K562 (cell line): ENCODE results near the gene HECW1. TPM values are rescaled to one million over a fixed set of nuclear protein-coding genes. Genes with fewer than 3 reads are reported as not detected.

Experiments
- ATAC-seq: fragments of 200-7000 bp; cut with Tn5 transposase; 3 replicates; pipeline ENCODE4 v1.9.1; 2020; ENCODE audit warnings: moderate library complexity
- BruUV-seq: library from RNA; stranded (reverse); fragments of 400-500 nt; replicated peaks from 2 replicates; lab custom pipeline; 2021; lab: Mats Ljungman, UMichigan
- CTCF ChIA-PET: fragments of 300-600 bp; formaldehyde crosslinking; extraction: SDS; loops from one replicate; lab custom pipeline; 2021; ENCODE audit warnings: low intra/inter-chr PET ratio; lab: Yijun Ruan, JAX
- POLR2A ChIA-PET: fragments of 300-600, 350-650 bp; sonication (Branson Sonifier 250); formaldehyde crosslinking; extraction: SDS; loops from one replicate; lab custom pipeline; 2021; ENCODE audit warnings: antibody characterized with exemption, inconsistent platforms; lab: Yijun Ruan, JAX
- DNase-seq, 4 experiments: peaks; one replicate each; pipeline versions ENCODE4 v3.0.0 to v3.0.0-alpha.2; 2011 to 2018; ENCODE audit warnings: low spot score in 3 of 4, mixed read lengths in 3 of 4; ENCODE audit errors: extremely low read depth in 1 of 4
- FAIRE-seq: peaks from 2 replicates; lab custom pipeline; 2011; peaks lifted over from hg19 to GRCh38; lab: Jason Lieb, UNC
- H2AFZ ChIP-seq: 2 replicates; pipeline ENCODE4 v1.6.0; 2011; ENCODE audit warnings: low read depth, low read length, control low read depth, inconsistent platforms
- H3K27ac ChIP-seq: fragments of 200-600 bp; 3 replicates; pipeline ENCODE4 v1.8.0; 2011; ENCODE audit warnings: low read depth, mild to moderate bottlenecking, control low read depth, inconsistent platforms, low read length, moderate library complexity, mixed read lengths; ENCODE audit errors: extremely low read depth
- H3K27me3 ChIP-seq, 2 experiments: fragments of 300-600 bp in 1 of 2; 2 replicates in 1 of 2; 3 replicates in 1 of 2; pipeline versions ENCODE4 v1.6.0 to v1.8.0; 2011; ENCODE audit warnings: inconsistent platforms in 2 of 2, low read length in 2 of 2, mild to moderate bottlenecking in 1 of 2, mixed read lengths in 1 of 2, moderate library complexity in 1 of 2; ENCODE audit not compliant: control insufficient read depth in 2 of 2, insufficient read depth in 2 of 2
- H3K36me3 ChIP-seq: fragments of 300-600 bp; 3 replicates; pipeline ENCODE4 v1.8.0; 2011; ENCODE audit warnings: mild to moderate bottlenecking, low read length, inconsistent platforms; ENCODE audit not compliant: control insufficient read depth, insufficient read depth
- H3K4me1 ChIP-seq, 2 experiments: fragments of 200-600 bp in 1 of 2; replicated peaks in 1 of 2; 2 replicates in 1 of 2; 3 replicates in 1 of 2; pipeline versions ENCODE4 v1.5.1 to v1.8.0; 2011; ENCODE audit warnings: inconsistent platforms in 2 of 2, low read length in 2 of 2, mild to moderate bottlenecking in 1 of 2, mixed read lengths in 1 of 2, moderate library complexity in 1 of 2; ENCODE audit not compliant: control insufficient read depth in 2 of 2, insufficient read depth in 2 of 2
- H3K4me2 ChIP-seq: 2 replicates; pipeline ENCODE4 v1.6.1; 2011; ENCODE audit warnings: low read length, control low read depth, inconsistent platforms, mixed read lengths; ENCODE audit not compliant: insufficient read depth
- H3K4me3 ChIP-seq: fragments of 200-600 bp; sonication (generic), shearing (Covaris generic); 2 replicates; pipeline ENCODE4 v1.5.1; 2016; ENCODE audit warnings: control low read depth, inconsistent platforms
- H3K79me2 ChIP-seq: fragments of 200-600 bp; 3 replicates; pipeline ENCODE4 v1.8.0; 2011; ENCODE audit warnings: low read length, inconsistent platforms; ENCODE audit not compliant: control insufficient read depth, insufficient read depth
- H3K9ac ChIP-seq, 2 experiments: 2 replicates each; pipeline versions ENCODE4 v1.6.0 to v1.6.1; 2011; ENCODE audit warnings: low read depth in 2 of 2, low read length in 2 of 2, control low read depth in 1 of 2, inconsistent platforms in 1 of 2, mild to moderate bottlenecking in 1 of 2, mixed read lengths in 1 of 2; ENCODE audit not compliant: insufficient read depth in 1 of 2
- H3K9me1 ChIP-seq: one replicate; pipeline ENCODE4 v1.6.0; 2011; ENCODE audit warnings: inconsistent platforms, mild to moderate bottlenecking, low read length, moderate library complexity; ENCODE audit not compliant: control insufficient read depth, insufficient read depth
- H3K9me3 ChIP-seq: replicated peaks from 2 replicates; pipeline ENCODE4 v1.5.1; 2011; ENCODE audit warnings: low read depth, low read length, inconsistent platforms; ENCODE audit not compliant: control insufficient read depth, insufficient read depth
- H4K20me1 ChIP-seq: replicated peaks from 2 replicates; pipeline ENCODE4 v1.6.1; 2011; ENCODE audit warnings: low read length, inconsistent platforms, mixed read lengths; ENCODE audit not compliant: control insufficient read depth, insufficient read depth
- ARID1B ChIP-seq: fragments of 450-650 bp; IDR thresholded peaks from 2 replicates; pipeline ENCODE4 v1.6.1; 2016; ENCODE audit warnings: antibody characterized with exemption, mild to moderate bottlenecking, inconsistent platforms
- CBX8 ChIP-seq: fragments of 200-600 bp; sonication (generic); IDR thresholded peaks from 2 replicates; pipeline ENCODE4 v1.6.1; 2012; ENCODE audit warnings: borderline replicate concordance, mixed run types, low read depth, mild to moderate bottlenecking, moderate library complexity, mixed read lengths, low read length, control low read depth, inconsistent platforms; ENCODE audit not compliant: poor library complexity, severe bottlenecking; ENCODE audit errors: extremely low read depth
- DLX4 ChIP-seq: fragments of 250-450 bp; sonication (Bioruptor Pico); IDR thresholded peaks from 2 replicates; pipeline ENCODE4 v1.6.1; 2021; ENCODE audit warnings: mild to moderate bottlenecking
- ELF4 ChIP-seq: fragments of 450-650 bp; formaldehyde crosslinking; IDR thresholded peaks from 2 replicates; pipeline ENCODE4 v1.4.0; 2022; ENCODE audit warnings: missing genetic modification characterization
- EWSR1 ChIP-seq: fragments of 450-650 bp; IDR thresholded peaks from 2 replicates; pipeline ENCODE4 v1.6.1; 2018; ENCODE audit warnings: borderline replicate concordance, mild to moderate bottlenecking, low read depth, moderate library complexity; ENCODE audit not compliant: partially characterized antibody
- HES1 ChIP-seq: fragments of 450-650 bp; IDR thresholded peaks from 2 replicates; pipeline ENCODE4 v1.6.1; 2016; ENCODE audit warnings: low read depth, mild to moderate bottlenecking, moderate library complexity
- NCOA6 ChIP-seq: fragments of 450-650 bp; IDR thresholded peaks from 2 replicates; pipeline ENCODE4 v1.6.1; 2017; ENCODE audit warnings: mild to moderate bottlenecking
- WHSC1 ChIP-seq: IDR thresholded peaks from one replicate; pipeline ENCODE4 v1.6.1; 2012; ENCODE audit warnings: low read length, control low read depth, inconsistent platforms
- ZNF12 ChIP-seq: sonication (generic); formaldehyde crosslinking; IDR thresholded peaks from 2 replicates; pipeline ENCODE4 v1.4.0; 2020; ENCODE audit warnings: mild to moderate bottlenecking, missing genetic modification reagents
- ZNF398 ChIP-seq: fragments of 250-450 bp; sonication (Bioruptor Pico); IDR thresholded peaks from 2 replicates; pipeline ENCODE4 v1.8.0; 2021; ENCODE audit warnings: moderate library complexity, mild to moderate bottlenecking, inconsistent platforms
- ZNF431 ChIP-seq: sonication (generic); formaldehyde crosslinking; IDR thresholded peaks from 2 replicates; pipeline ENCODE4 v1.8.0; 2022; ENCODE audit warnings: mild to moderate bottlenecking, missing genetic modification reagents
- ZNF717 ChIP-seq: fragments of 250-450 bp; sonication (Bioruptor Pico); IDR thresholded peaks from 2 replicates; pipeline ENCODE4 v1.5.0; 2021
- WGBS: fragments of 100-300 bp; shearing (Covaris generic); methylation state at CpG from one replicate; pipeline ENCODE4 v1.1.6; 2016; ENCODE audit warnings: low coverage, mixed read lengths; ENCODE audit not compliant: insufficient coverage; ENCODE audit errors: missing lambda C conversion rate; 5-methylcytosine and 5-hydroxymethylcytosine counted together
- in situ Hi-C: fragments of 300-500 bp; cut with MboI; formaldehyde crosslinking; loops from 4 replicates; pipeline ENCODE4 v1.15.0; 2018; ENCODE audit warnings: inconsistent platforms, mixed read lengths
- intact Hi-C: fragments of 100-400 bp; cut with micrococcal nuclease; formaldehyde crosslinking; loops from 2 replicates; pipeline ENCODE4 v1.14.2; 2022
- polyA plus RNA-seq, 8 experiments: library from polyadenylated mRNA; depleted of rRNA in 4 of 8; stranded (reverse) in 5 of 8; unstranded in 3 of 8; fragments of >200 nt; fragmentation: Nextera tagmentation in 2 of 8; fragmentation: Illumina TruSeq in 1 of 8; extraction: Ambion mirVana in 2 of 8; extraction: Trizol in 1 of 8; gene quantifications; 2 replicates each; pipeline versions ENCODE4 v1.2.1 to v1.2.3, GENCODE V29; 2011 to 2014; ENCODE audit warnings: inconsistent platforms in 1 of 8, missing spikeins in 1 of 8
- total RNA-seq, 7 experiments: library from RNA; depleted of rRNA in 6 of 7; stranded (reverse); fragments of >200 nt in 6 of 7; fragmentation: Illumina TruSeq in 2 of 7; extraction: Trizol in 2 of 7; gene quantifications; 2 replicates each; pipeline versions ENCODE4 v1.2.1 to v1.2.3, GENCODE V29; 2011 to 2021; ENCODE audit warnings: low replicate concordance in 1 of 7
- TF ChIP-seq, protein P1 (sequence below): IDR thresholded peaks from 3 replicates; pipeline ENCODE4 v1.6.1; 2011; ENCODE audit warnings: borderline replicate concordance, mild to moderate bottlenecking; ENCODE audit not compliant: insufficient read length, insufficient read depth
- TF ChIP-seq, protein P2 (sequence below): fragments of 450-650 bp; formaldehyde crosslinking; IDR thresholded peaks from 2 replicates; pipeline ENCODE4 v1.4.0; 2020; ENCODE audit warnings: mild to moderate bottlenecking, mixed read lengths
- TF ChIP-seq, protein P3 (sequence below): sonication (generic); formaldehyde crosslinking; IDR thresholded peaks from 2 replicates; pipeline ENCODE4 v1.8.1; 2023; ENCODE audit warnings: mild to moderate bottlenecking, missing genetic modification reagents

The HECW1 gene
- total and polyA plus RNA-seq, 9 of the 15 experiments (the other 6 are each of a cell fraction or from before 2014, with no cell fraction given) = 0.07 to 0.31 (median 0.13) TPM; not detected in 4

GRCh38 chr7:43276547-43276946 is 164.1 kb downstream of the HECW1 start:
- Histone ChIP-seq H3K4me2 (no peak overlapping the region), H3K36me3 (no peaks in the 10 kb centered on the region), H2AFZ (no peak overlapping the region), H3K9ac (no peak overlapping the region), H4K20me1 (0 out of 2 replicates have a peak, but pooled peaks cover 4% of the 10 kb centered on the region), H3K9me3 (no peaks in the 10 kb centered on the region), H3K4me3 (no peak overlapping the region), H3K79me2 (no peaks in the 10 kb centered on the region), H3K27me3 (peaks cover 4 to 26% of the 10 kb centered on the region in 2 experiments; a peak in 3 of 5 replicates), H3K27ac (no peak overlapping the region), H3K9me1 (no peaks in the 10 kb centered on the region), H3K4me1 (no peaks in the 10 kb centered on the region)
- CTCF ChIA-PET = no interaction called here
- POLR2A ChIA-PET = no interaction called here
- in situ Hi-C loops = no loop called here
- 1% methylated on average over 5 of the region's 5 CpGs for WGBS
- DNase-seq (no peak), FAIRE-seq (no peak), ATAC-seq (no peak)
- BruUV-seq = no TSS peak
- intact Hi-C loops = no loop called here
- TF ChIP-seq, protein P1, sequence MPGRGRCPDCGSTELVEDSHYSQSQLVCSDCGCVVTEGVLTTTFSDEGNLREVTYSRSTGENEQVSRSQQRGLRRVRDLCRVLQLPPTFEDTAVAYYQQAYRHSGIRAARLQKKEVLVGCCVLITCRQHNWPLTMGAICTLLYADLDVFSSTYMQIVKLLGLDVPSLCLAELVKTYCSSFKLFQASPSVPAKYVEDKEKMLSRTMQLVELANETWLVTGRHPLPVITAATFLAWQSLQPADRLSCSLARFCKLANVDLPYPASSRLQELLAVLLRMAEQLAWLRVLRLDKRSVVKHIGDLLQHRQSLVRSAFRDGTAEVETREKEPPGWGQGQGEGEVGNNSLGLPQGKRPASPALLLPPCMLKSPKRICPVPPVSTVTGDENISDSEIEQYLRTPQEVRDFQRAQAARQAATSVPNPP = no peak
- no peak for TF ChIP-seq ZNF431 (CRISPR knock-in tag)
- no peak for TF ChIP-seq ZNF717
- no peak for TF ChIP-seq NCOA6
- no peak for TF ChIP-seq ELF4 (CRISPR knock-in tag)
- no peak for TF ChIP-seq EWSR1
- TF ChIP-seq ZNF12 (CRISPR knock-in tag) = no peak
- TF ChIP-seq CBX8 = no peak
- TF ChIP-seq HES1 = no peak
- TF ChIP-seq ZNF398 (CRISPR knock-in tag) = no peak
- no peak for TF ChIP-seq ARID1B
- TF ChIP-seq, protein P2, sequence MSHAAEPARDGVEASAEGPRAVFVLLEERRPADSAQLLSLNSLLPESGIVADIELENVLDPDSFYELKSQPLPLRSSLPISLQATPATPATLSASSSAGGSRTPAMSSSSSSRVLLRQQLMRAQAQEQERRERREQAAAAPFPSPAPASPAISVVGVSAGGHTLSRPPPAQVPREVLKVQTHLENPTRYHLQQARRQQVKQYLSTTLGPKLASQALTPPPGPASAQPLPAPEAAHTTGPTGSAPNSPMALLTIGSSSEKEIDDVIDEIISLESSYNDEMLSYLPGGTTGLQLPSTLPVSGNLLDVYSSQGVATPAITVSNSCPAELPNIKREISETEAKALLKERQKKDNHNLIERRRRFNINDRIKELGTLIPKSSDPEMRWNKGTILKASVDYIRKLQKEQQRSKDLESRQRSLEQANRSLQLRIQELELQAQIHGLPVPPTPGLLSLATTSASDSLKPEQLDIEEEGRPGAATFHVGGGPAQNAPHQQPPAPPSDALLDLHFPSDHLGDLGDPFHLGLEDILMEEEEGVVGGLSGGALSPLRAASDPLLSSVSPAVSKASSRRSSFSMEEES = no peak
- no peak for TF ChIP-seq DLX4 (CRISPR knock-in tag)
- no peak for TF ChIP-seq WHSC1
- TF ChIP-seq, protein P3, sequence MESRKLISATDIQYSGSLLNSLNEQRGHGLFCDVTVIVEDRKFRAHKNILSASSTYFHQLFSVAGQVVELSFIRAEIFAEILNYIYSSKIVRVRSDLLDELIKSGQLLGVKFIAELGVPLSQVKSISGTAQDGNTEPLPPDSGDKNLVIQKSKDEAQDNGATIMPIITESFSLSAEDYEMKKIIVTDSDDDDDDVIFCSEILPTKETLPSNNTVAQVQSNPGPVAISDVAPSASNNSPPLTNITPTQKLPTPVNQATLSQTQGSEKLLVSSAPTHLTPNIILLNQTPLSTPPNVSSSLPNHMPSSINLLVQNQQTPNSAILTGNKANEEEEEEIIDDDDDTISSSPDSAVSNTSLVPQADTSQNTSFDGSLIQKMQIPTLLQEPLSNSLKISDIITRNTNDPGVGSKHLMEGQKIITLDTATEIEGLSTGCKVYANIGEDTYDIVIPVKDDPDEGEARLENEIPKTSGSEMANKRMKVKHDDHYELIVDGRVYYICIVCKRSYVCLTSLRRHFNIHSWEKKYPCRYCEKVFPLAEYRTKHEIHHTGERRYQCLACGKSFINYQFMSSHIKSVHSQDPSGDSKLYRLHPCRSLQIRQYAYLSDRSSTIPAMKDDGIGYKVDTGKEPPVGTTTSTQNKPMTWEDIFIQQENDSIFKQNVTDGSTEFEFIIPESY (CRISPR knock-in tag) = no peak
